HT1080 (cell line): ENCODE results near the gene DNAJA4. TPM values are rescaled to one million over a fixed set of nuclear protein-coding genes. Genes with fewer than 3 reads are reported as not detected.

Experiments used
- DNase-seq: peaks from one replicate; pipeline ENCODE4 v3.0.0-alpha.2; 2015; ENCODE audit warnings: low read depth
- total RNA-seq: library from RNA; depleted of rRNA; stranded (reverse); fragments of >200 nt; shearing (Covaris generic); gene quantifications from 2 replicates; pipeline ENCODE4 v1.2.3, GENCODE V29; 2014

DNAJA4 gene
- total RNA-seq, 1 experiment from 2014 or later = not detected

GRCh38 chr15:78276064-78276943, 11.9 kb downstream of the DNAJA4 start:
- no peak for DNase-seq

- DNase-seq = no peak
Observed at GRCh38 chr15:78280319-78281072, 16.1 kb downstream of the DNAJA4 start.

GRCh38 chr15:78282324-78282723, 18.0 kb downstream of the DNAJA4 start:
- DNase-seq = no peak

GRCh38 chr15:78284758-78285157, 20.4 kb downstream of the DNAJA4 start:
- DNase-seq = no peak

GRCh38 chr15:78290222-78290621, 25.9 kb downstream of the DNAJA4 start:
- no peak for DNase-seq

- DNase-seq = no peak
Observed at GRCh38 chr15:78291052-78291451, 26.7 kb downstream of the DNAJA4 start.

GRCh38 chr15:78291698-78292097, 27.3 kb downstream of the DNAJA4 start:
- no peak for DNase-seq

DNA sequence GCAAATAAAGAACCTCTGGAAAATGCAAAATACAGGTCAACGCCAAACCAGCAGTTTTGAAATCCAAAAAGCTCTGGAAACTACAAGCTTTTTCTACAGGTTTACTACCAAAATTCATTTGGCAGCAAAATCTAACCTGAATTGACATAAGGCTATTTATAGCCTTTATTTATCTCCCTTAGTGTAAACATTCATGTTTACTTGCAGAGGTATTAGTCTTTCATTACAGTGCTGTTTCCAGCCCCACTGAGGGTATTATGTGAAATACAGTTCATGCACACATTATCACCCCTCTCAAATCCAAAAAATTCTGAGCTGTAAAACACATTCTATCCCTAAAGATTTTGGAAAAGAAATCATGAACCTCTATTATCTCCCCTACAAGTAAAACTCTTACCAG, 27.9 kb downstream of the DNAJA4 start:
- no peak for DNase-seq

GRCh38 chr15:78299101-78299930, 35.0 kb downstream of the DNAJA4 start, which contains the start of gene SKIC8:
Gene SKIC8, minus strand, starts transcription at chr15:78299609. Its CDS starts 3,923 bp downstream, at chr15:78295686.
- peak; percentile 94 for DNase-seq

GRCh38 chr15:78301326-78301725, 37.0 kb downstream of the DNAJA4 start:
- DNase-seq = no peak

DNA sequence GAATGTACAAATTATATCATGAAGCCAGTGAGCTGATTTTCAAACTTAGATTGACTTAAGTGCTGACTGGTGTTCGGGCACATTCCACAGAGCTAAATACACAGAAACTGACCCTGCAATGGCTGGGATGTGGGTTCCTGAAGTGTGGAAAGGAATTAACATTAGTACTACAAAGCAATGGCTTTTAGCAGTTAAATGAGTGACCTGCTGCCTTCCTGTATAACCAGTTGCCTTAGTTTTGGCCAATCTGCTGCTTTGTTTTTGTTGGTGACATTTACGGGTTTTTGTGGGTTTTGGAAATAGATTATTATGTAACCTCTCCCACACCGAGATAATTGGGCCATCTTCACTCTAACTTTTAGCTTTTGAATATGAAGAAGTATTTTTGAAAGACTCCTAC, 37.5 kb downstream of the DNAJA4 start:
- DNase-seq = no peak

DNA sequence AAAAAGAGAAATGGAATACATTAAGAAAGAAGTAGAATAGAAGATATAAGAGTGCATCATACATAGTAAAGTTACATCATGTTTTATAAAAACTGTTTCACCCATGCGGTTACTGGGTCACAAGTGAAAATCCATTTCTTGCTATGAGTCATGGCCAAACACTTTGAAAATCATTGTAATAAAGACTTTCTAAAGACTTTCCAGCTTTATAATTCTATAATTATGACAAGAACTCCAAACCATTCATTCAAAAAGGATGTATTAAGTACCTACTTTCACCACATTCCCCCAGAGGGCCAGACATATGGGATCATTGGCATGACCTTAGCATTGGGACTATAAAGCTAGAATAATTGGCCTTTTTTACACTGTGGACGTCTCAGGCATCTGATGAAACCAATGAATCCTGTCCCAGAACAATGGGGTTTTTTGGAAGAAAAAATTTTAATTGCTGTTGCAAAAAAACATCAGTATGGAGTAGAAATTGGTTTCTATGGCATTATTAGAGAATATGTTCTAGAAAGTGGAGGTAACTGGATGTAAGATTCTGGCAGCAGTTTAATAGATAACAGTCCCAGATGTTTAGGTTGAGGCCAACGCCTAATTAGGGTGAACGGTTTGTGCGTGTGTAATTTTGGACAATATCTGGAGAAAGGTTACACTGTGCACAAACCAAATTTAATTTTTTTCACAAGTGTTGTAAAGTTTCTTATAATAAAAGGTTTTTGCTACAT, 38.4 kb downstream of the DNAJA4 start:
- peak; percentile 85 for DNase-seq

- DNase-seq = no peak
Observed at GRCh38 chr15:78304216-78305066, 40.1 kb downstream of the DNAJA4 start.

DNA sequence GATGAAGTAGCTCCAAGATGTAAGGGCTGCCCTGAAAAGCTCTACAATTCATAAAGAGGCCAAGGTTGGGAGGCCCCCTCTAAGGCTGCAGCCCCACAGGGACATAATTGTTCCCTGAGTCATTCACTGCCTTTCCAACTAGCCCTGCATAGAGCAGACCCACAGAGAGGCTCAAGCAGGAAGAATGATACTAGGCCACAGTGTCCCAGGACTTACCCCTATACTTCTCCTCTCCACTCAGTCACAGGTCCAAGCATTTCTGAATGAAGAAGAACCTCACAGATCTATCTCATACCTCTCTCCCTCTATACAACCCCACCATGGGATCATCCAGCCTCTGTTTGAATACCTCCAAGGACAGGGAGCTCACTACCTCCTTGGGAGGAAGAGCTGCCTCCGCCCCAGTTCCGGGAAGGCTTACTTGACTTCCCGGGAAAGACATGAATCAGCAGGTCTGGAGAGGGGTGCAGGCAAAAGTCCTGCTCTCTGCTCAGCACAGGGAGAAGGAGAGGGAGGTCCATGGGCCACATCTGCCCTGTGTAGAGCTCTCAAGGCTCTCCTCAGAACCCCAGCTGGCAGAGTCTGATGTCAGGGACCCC, 41.9 kb downstream of the DNAJA4 start:
- DNase-seq = peak; percentile 82

- no peak for DNase-seq
Observed at GRCh38 chr15:78307976-78308375, 43.6 kb downstream of the DNAJA4 start.

- peak; percentile 58 for DNase-seq
Observed at GRCh38 chr15:78308422-78309032, 44.2 kb downstream of the DNAJA4 start.

DNA sequence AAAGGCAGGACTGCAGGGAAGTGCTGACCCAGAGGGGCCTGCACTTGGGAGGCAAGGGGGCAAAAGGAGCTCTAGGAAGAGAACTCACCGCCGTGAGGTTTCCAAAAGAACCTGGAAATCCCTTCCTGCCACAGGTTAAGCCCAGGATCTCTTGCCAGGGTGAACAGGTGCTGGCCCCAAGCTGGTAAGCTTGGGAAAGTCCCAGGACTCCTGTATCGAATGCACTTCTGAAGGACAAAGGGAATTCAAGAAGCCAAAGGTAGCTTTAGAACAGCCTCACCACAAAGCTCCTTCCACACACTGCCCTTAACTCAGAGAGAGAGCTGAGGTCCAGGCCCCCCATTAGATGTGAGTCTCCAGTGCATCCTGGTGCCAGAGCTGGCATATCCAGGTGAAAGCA, 46.9 kb downstream of the DNAJA4 start:
- no peak for DNase-seq

DNA sequence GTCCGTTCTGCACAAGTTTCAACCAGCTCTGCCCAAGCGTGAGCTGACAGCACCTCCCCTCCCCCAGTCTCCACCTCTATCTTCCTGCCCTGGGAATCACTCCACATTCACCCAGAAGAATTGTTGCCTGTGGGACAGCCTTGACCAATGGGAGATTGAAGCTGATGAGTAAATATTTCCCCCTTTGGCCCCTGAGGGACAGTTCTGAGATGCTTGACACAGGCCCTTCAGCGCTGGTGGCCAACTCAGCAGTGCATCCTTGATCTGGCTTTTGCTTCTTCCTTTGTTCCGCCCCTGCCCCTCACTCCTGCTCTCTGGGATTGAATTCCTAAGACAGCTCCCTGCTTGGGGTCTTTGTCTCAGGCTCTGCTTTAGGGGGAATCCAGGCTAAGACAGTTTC, 48.2 kb downstream of the DNAJA4 start:
- DNase-seq = no peak

GRCh38 chr15:78312957-78313356, 48.6 kb downstream of the DNAJA4 start:
- no peak for DNase-seq
